IMR-90 (cell line): ENCODE results near the gene GAB1. TPM values are rescaled to one million over a fixed set of nuclear protein-coding genes. Genes with fewer than 3 reads are reported as not detected.

Source experiments
- ATAC-seq: fragments of 200-7000 bp; cut with Tn5 transposase; 2 replicates; pipeline ENCODE4 v1.9.1; 2020; ENCODE audit warnings: low read depth, mild to moderate bottlenecking, moderate library complexity
- BruUV-seq: library from RNA; stranded (reverse); fragments of 400-500 nt; replicated peaks from 2 replicates; lab custom pipeline; 2021; lab: Mats Ljungman, UMichigan
- CTCF ChIA-PET: fragments of 300-600 bp; formaldehyde crosslinking; extraction: SDS; loops from one replicate; lab custom pipeline; 2021; ENCODE audit warnings: antibody characterized with exemption; lab: Yijun Ruan, JAX
- POLR2A ChIA-PET: fragments of 300-600 bp; sonication (Branson Sonifier 250); formaldehyde crosslinking; loops from one replicate; lab custom pipeline; 2022; ENCODE audit warnings: antibody characterized with exemption; ENCODE audit not compliant: unreplicated experiment; lab: Charles Lee
- DNase-seq: peaks from one replicate; pipeline ENCODE4 v3.0.0; 2013
- H2AFZ ChIP-seq: replicated peaks from 2 replicates; pipeline ENCODE3; 2013; ENCODE audit warnings: low read length, mild to moderate bottlenecking; ENCODE audit not compliant: poor library complexity
- H2AK5ac ChIP-seq: 2 replicates; pipeline ENCODE4 v1.6.1; 2013; ENCODE audit warnings: low read depth, low read length, inconsistent platforms
- H2AK9ac ChIP-seq: replicated peaks from 2 replicates; pipeline ENCODE3; 2013; ENCODE audit warnings: mild to moderate bottlenecking, low read depth, low read length, moderate library complexity; ENCODE audit not compliant: poor library complexity
- H2BK120ac ChIP-seq: 2 replicates; pipeline ENCODE4 v1.6.1; 2013; ENCODE audit warnings: low read depth, low read length, inconsistent platforms
- H2BK15ac ChIP-seq: 3 replicates; pipeline ENCODE4 v1.6.1; 2013; ENCODE audit warnings: low read depth, low read length, inconsistent platforms
- H2BK20ac ChIP-seq: 2 replicates; pipeline ENCODE4 v1.6.1; 2013; ENCODE audit warnings: low read depth, mild to moderate bottlenecking, inconsistent platforms, low read length, moderate library complexity
- H2BK5ac ChIP-seq: 2 replicates; pipeline ENCODE4 v1.6.1; 2013; ENCODE audit warnings: mild to moderate bottlenecking, low read depth, low read length, inconsistent platforms; ENCODE audit not compliant: poor library complexity, severe bottlenecking
- H3K14ac ChIP-seq: replicated peaks from 2 replicates; pipeline ENCODE4 v1.6.1; 2013; ENCODE audit warnings: low read depth, low read length, inconsistent platforms
- H3K18ac ChIP-seq: 2 replicates; pipeline ENCODE4 v1.6.1; 2013; ENCODE audit warnings: low read depth, low read length, control low read depth
- H3K23ac ChIP-seq: 2 replicates; pipeline ENCODE4 v1.6.1; 2013; ENCODE audit warnings: low read depth, low read length, inconsistent platforms
- H3K27ac ChIP-seq: 2 replicates; pipeline ENCODE4 v1.5.1; 2013; ENCODE audit warnings: mild to moderate bottlenecking, control low read depth, low read length; ENCODE audit not compliant: insufficient read depth
- H3K27me3 ChIP-seq: 2 replicates; pipeline ENCODE4 v1.6.1; 2013; ENCODE audit warnings: low read length; ENCODE audit not compliant: control insufficient read depth, insufficient read depth
- H3K36me3 ChIP-seq: 2 replicates; pipeline ENCODE4 v1.6.1; 2013; ENCODE audit warnings: low read length, mixed read lengths; ENCODE audit not compliant: control insufficient read depth, insufficient read depth
- H3K4ac ChIP-seq: 2 replicates; pipeline ENCODE4 v1.6.1; 2013; ENCODE audit warnings: low read depth, low read length, inconsistent platforms
- H3K4me1 ChIP-seq: 2 replicates; pipeline ENCODE4 v1.6.1; 2013; ENCODE audit warnings: low read length, mixed read lengths; ENCODE audit not compliant: control insufficient read depth, insufficient read depth
- H3K4me2 ChIP-seq: 2 replicates; pipeline ENCODE4 v1.6.1; 2013; ENCODE audit warnings: low read depth, mild to moderate bottlenecking, control low read depth, low read length, moderate library complexity
- H3K4me3 ChIP-seq: 2 replicates; pipeline ENCODE4 v1.5.1; 2013; ENCODE audit warnings: low read depth, mild to moderate bottlenecking, control low read depth, low read length, moderate library complexity; ENCODE audit not compliant: insufficient read depth
- H3K56ac ChIP-seq: 2 replicates; pipeline ENCODE4 v1.6.1; 2013; ENCODE audit warnings: low read length, inconsistent platforms; ENCODE audit not compliant: insufficient read depth; ENCODE audit errors: extremely low read depth
- H3K79me1 ChIP-seq, 2 experiments: 2 replicates each; pipeline ENCODE4 v1.6.1; 2013; ENCODE audit warnings: low read length in 2 of 2, inconsistent platforms in 1 of 2, low read depth in 1 of 2
- H3K9ac ChIP-seq: 2 replicates; pipeline ENCODE4 v1.6.1; 2013; ENCODE audit warnings: low read depth, low read length, control low read depth
- H3K9me1 ChIP-seq: 2 replicates; pipeline ENCODE4 v1.6.1; 2013; ENCODE audit warnings: low read length, inconsistent platforms; ENCODE audit not compliant: insufficient read depth
- H3K9me3 ChIP-seq: 2 replicates; pipeline ENCODE4 v1.6.1; 2013; ENCODE audit warnings: low read length; ENCODE audit not compliant: control insufficient read depth, insufficient read depth
- H4K20me1 ChIP-seq: 2 replicates; pipeline ENCODE4 v1.6.1; 2013; ENCODE audit warnings: low read length, inconsistent platforms; ENCODE audit not compliant: insufficient read depth
- H4K5ac ChIP-seq: 2 replicates; pipeline ENCODE4 v1.6.1; 2013; ENCODE audit warnings: mild to moderate bottlenecking, low read depth, low read length, control low read depth
- H4K8ac ChIP-seq, 2 experiments: 2 replicates each; pipeline ENCODE4 v1.6.1; 2013; ENCODE audit warnings: low read depth in 2 of 2, low read length in 2 of 2, control low read depth in 1 of 2, inconsistent platforms in 1 of 2
- H4K91ac ChIP-seq: 2 replicates; pipeline ENCODE4 v1.6.1; 2013; ENCODE audit warnings: low read depth, low read length, inconsistent platforms; ENCODE audit not compliant: insufficient read depth
- BHLHE40 ChIP-seq: fragments of 150-350 bp; IDR thresholded peaks from 2 replicates; pipeline ENCODE4 v1.6.1; 2016; ENCODE audit warnings: mild to moderate bottlenecking, low read depth, low read length
- CEBPB ChIP-seq: IDR thresholded peaks from 2 replicates; pipeline ENCODE4 v1.6.1; 2012; ENCODE audit warnings: low read depth, low read length, improper control_type of control experiment
- CHD1 ChIP-seq: IDR thresholded peaks from 2 replicates; pipeline ENCODE4 v1.6.1; 2012; ENCODE audit warnings: low read depth, low read length, improper control_type of control experiment
- FOS ChIP-seq: fragments of 150-350 bp; IDR thresholded peaks from 2 replicates; pipeline ENCODE4 v1.6.1; 2016; ENCODE audit warnings: low read depth, low read length
- MAFK ChIP-seq: IDR thresholded peaks from 2 replicates; pipeline ENCODE4 v1.6.1; 2012; ENCODE audit warnings: low read depth, low read length, improper control_type of control experiment
- MAZ ChIP-seq: IDR thresholded peaks from 2 replicates; pipeline ENCODE4 v1.6.1; 2012; ENCODE audit warnings: low read depth, mild to moderate bottlenecking, low read length, improper control_type of control experiment, moderate library complexity, borderline replicate concordance
- MXI1 ChIP-seq: IDR thresholded peaks from 2 replicates; pipeline ENCODE4 v1.6.1; 2012; ENCODE audit warnings: low read depth, mild to moderate bottlenecking, low read length, moderate library complexity, borderline replicate concordance
- NFE2L2 ChIP-seq: fragments of 150-350 bp; IDR thresholded peaks from 2 replicates; pipeline ENCODE4 v1.6.1; 2016; ENCODE audit warnings: low read depth, mild to moderate bottlenecking, low read length
- POLR2A ChIP-seq: IDR thresholded peaks from 2 replicates; pipeline ENCODE4 v1.6.1; 2012; ENCODE audit warnings: mild to moderate bottlenecking, low read depth, low read length
- RAD21 ChIP-seq: IDR thresholded peaks from 2 replicates; pipeline ENCODE4 v1.6.1; 2012; ENCODE audit warnings: low read length, improper control_type of control experiment
- RCOR1 ChIP-seq: IDR thresholded peaks from 2 replicates; pipeline ENCODE4 v1.6.1; 2012; ENCODE audit warnings: mild to moderate bottlenecking, low read length, improper control_type of control experiment; ENCODE audit not compliant: insufficient replicate concordance
- RFX5 ChIP-seq: IDR thresholded peaks from 2 replicates; pipeline ENCODE4 v1.8.0; 2012; ENCODE audit warnings: low read depth, mild to moderate bottlenecking, low read length, moderate library complexity
- SMC3 ChIP-seq: fragments of 150-350 bp; IDR thresholded peaks from 2 replicates; pipeline ENCODE4 v1.6.1; 2016; ENCODE audit warnings: low read depth, mild to moderate bottlenecking, antibody characterized with exemption, low read length, moderate library complexity
- USF2 ChIP-seq: fragments of 150-350 bp; IDR thresholded peaks from 2 replicates; pipeline ENCODE4 v1.6.1; 2017; ENCODE audit warnings: mild to moderate bottlenecking, antibody characterized with exemption, low read length, low read depth
- WGBS, 2 experiments: methylation state at CpG; one replicate each; pipeline versions ENCODE4 v1.1.5 to v1.1.7; 2013; ENCODE audit warnings: missing lambda C conversion rate in 2 of 2; ENCODE audit not compliant: insufficient read length in 1 of 2; ENCODE audit errors: extremely low coverage in 2 of 2; 5-methylcytosine and 5-hydroxymethylcytosine counted together
- dilution Hi-C: fragments of 300-500 bp; cut with HindIII; formaldehyde crosslinking; loops from one replicate; pipeline ENCODE4 v1.14.3; 2018; ENCODE audit warnings: low sequenced_read_pairs; ENCODE audit not compliant: unreplicated experiment
- in situ Hi-C: fragments of 300-500 bp; cut with MboI; formaldehyde crosslinking; loops from 3 replicates; pipeline ENCODE4 v1.14.3; 2019; ENCODE audit warnings: low sequenced_read_pairs, inconsistent platforms, mixed read lengths
- intact Hi-C: fragments of 100-400 bp; cut with micrococcal nuclease; formaldehyde crosslinking; loops from 2 replicates; pipeline ENCODE4 v1.10.0; 2022
- polyA plus RNA-seq, 3 experiments: library from polyadenylated mRNA; depleted of rRNA; stranded (reverse); fragments of >200 nt; gene quantifications; 2 replicates each; pipeline ENCODE4 v1.2.3, GENCODE V29; 2012; ENCODE audit warnings: low replicate concordance in 1 of 3
- total RNA-seq: library from RNA; depleted of rRNA; stranded (reverse); fragments of >200 nt; gene quantifications from 2 replicates; pipeline ENCODE4 v1.2.3, GENCODE V29; 2012
- TF ChIP-seq, protein P1 (sequence below): conservative IDR thresholded peaks from 2 replicates; pipeline ENCODE4 v1.5.1; 2012; ENCODE audit warnings: mild to moderate bottlenecking, low read depth, low read length, improper control_type of control experiment
- TF ChIP-seq, protein P2 (sequence below): fragments of 150-350 bp; IDR thresholded peaks from 2 replicates; pipeline ENCODE4 v1.6.1; 2016; ENCODE audit warnings: low read depth, mild to moderate bottlenecking, low read length, moderate library complexity, borderline replicate concordance

Gene GAB1
- total and polyA plus RNA-seq, 2 of the 4 experiments (the other 2 are of a cell fraction): 2.8 to 12.0 TPM

- no peaks in the 10 kb centered on the region; the same call in 1 of the 2 replicates for H3K27me3 ChIP-seq
- no peak overlapping the region for H4K5ac ChIP-seq
- no peak overlapping the region for H3K14ac ChIP-seq
- H4K20me1 ChIP-seq: no peaks in the 10 kb centered on the region
- no peaks in the 10 kb centered on the region for H3K9me1 ChIP-seq
- no peak overlapping the region for H2BK20ac ChIP-seq
- H3K4me1 ChIP-seq: no peaks in the 10 kb centered on the region
- no peaks in the 10 kb centered on the region for H3K79me1 ChIP-seq
- no peak overlapping the region for H3K4me3 ChIP-seq
- CTCF ChIA-PET: no interaction called here
- H3K9ac ChIP-seq: no peak overlapping the region
- no peak overlapping the region for H3K18ac ChIP-seq
- no TSS peak for BruUV-seq
- DNase-seq (no peak), ATAC-seq (no peak)
- no peaks in the 10 kb centered on the region for H3K9me3 ChIP-seq
- no peak overlapping the region for H3K4ac ChIP-seq
- POLR2A ChIA-PET: no interaction called here
- H2BK120ac ChIP-seq: no peak overlapping the region
- no peak overlapping the region for H3K27ac ChIP-seq
- H4K8ac ChIP-seq: no peak overlapping the region
- dilution Hi-C loops (no loop called here), intact Hi-C loops (loop anchor here (1.0 kb wide), 1 partner anchor 12 kb away; no protein-coding TSS in a partner anchor), in situ Hi-C loops (no loop called here)
- H2AK9ac ChIP-seq: no peak overlapping the region
- H2AK5ac ChIP-seq: no peak overlapping the region
- H4K91ac ChIP-seq: no peak overlapping the region
- H2AFZ ChIP-seq: no peak overlapping the region
- no peak overlapping the region for H3K4me2 ChIP-seq
- no peak overlapping the region for H2BK5ac ChIP-seq
- TF ChIP-seq MAZ (no peak), CEBPB (no peak), RFX5 (no peak), USF2 (no peak), NFE2L2 (no peak), BHLHE40 (no peak), RCOR1 (no peak), FOS (no peak), CHD1 (no peak), MXI1 (no peak), POLR2A (no peak), SMC3 (no peak), MAFK (no peak), RAD21 (no peak)
- TF ChIP-seq, protein P1, sequence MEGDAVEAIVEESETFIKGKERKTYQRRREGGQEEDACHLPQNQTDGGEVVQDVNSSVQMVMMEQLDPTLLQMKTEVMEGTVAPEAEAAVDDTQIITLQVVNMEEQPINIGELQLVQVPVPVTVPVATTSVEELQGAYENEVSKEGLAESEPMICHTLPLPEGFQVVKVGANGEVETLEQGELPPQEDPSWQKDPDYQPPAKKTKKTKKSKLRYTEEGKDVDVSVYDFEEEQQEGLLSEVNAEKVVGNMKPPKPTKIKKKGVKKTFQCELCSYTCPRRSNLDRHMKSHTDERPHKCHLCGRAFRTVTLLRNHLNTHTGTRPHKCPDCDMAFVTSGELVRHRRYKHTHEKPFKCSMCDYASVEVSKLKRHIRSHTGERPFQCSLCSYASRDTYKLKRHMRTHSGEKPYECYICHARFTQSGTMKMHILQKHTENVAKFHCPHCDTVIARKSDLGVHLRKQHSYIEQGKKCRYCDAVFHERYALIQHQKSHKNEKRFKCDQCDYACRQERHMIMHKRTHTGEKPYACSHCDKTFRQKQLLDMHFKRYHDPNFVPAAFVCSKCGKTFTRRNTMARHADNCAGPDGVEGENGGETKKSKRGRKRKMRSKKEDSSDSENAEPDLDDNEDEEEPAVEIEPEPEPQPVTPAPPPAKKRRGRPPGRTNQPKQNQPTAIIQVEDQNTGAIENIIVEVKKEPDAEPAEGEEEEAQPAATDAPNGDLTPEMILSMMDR: no peak
- TF ChIP-seq, protein P2, sequence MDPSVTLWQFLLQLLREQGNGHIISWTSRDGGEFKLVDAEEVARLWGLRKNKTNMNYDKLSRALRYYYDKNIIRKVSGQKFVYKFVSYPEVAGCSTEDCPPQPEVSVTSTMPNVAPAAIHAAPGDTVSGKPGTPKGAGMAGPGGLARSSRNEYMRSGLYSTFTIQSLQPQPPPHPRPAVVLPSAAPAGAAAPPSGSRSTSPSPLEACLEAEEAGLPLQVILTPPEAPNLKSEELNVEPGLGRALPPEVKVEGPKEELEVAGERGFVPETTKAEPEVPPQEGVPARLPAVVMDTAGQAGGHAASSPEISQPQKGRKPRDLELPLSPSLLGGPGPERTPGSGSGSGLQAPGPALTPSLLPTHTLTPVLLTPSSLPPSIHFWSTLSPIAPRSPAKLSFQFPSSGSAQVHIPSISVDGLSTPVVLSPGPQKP: no peak
- H3K56ac ChIP-seq: no peak overlapping the region
- H2BK15ac ChIP-seq: no peak overlapping the region
- whole genome bisulfite sequencing, 2 experiments: 50% methylated on average over 1 of the region's 1 CpG; no CpG with 5 or more reads in 1 of the 2 experiments
- no peak overlapping the region for H3K23ac ChIP-seq
- no peaks in the 10 kb centered on the region for H3K36me3 ChIP-seq
Observed at GRCh38 chr4:143502231-143502630, 165.6 kb downstream of the GAB1 start.
